NCI-H510A treated with DMSO at 0.1 percent for 48 hours (cell line): ENCODE data around the gene ARVCF.

Source experiments
- DNase-seq: peaks from one replicate; lab custom pipeline; 2025; lab: John Stamatoyannopoulos, UW

ARVCF gene

GRCh38 chr22:20015971-20016733 is 471 bp downstream of the ARVCF start:
- no peak for DNase-seq

- DNase-seq = no peak
Observed at GRCh38 chr22:20015187-20015625, 1.4 kb downstream of the ARVCF start.

- DNase-seq = no peak
Observed at GRCh38 chr22:20014526-20015186, 2.0 kb downstream of the ARVCF start.

- no peak for DNase-seq
Observed at GRCh38 chr22:20013382-20013871, 3.2 kb downstream of the ARVCF start.

GRCh38 chr22:20012741-20013331 is 3.8 kb downstream of the ARVCF start:
- DNase-seq = no peak

GRCh38 chr22:20011993-20012740 is 4.5 kb downstream of the ARVCF start:
- DNase-seq = no peak

GRCh38 chr22:20011123-20011992 is 5.3 kb downstream of the ARVCF start:
- no peak for DNase-seq

GRCh38 chr22:20010307-20011122 is 6.1 kb downstream of the ARVCF start:
- no peak for DNase-seq

- DNase-seq = no peak
Observed at GRCh38 chr22:20009582-20010306, 6.9 kb downstream of the ARVCF start.

- no peak for DNase-seq
Observed at GRCh38 chr22:20009018-20009491, 7.6 kb downstream of the ARVCF start.

GRCh38 chr22:20008221-20008995 is 8.2 kb downstream of the ARVCF start:
- no peak for DNase-seq

GRCh38 chr22:20004464-20004863 is 12.2 kb downstream of the ARVCF start:
- no peak for DNase-seq

GRCh38 chr22:20003304-20003703 is 13.3 kb downstream of the ARVCF start:
- DNase-seq = no peak

GRCh38 chr22:20002636-20003035 is 14.0 kb downstream of the ARVCF start:
- no peak for DNase-seq

- DNase-seq = no peak
Observed at GRCh38 chr22:20002128-20002527, 14.5 kb downstream of the ARVCF start.

GRCh38 chr22:20001082-20001638 is 15.5 kb downstream of the ARVCF start:
- DNase-seq = no peak

- no peak for DNase-seq
Observed at GRCh38 chr22:20000246-20001081, 16.2 kb downstream of the ARVCF start.
